Panc1 (cell line): ENCODE measurements around the gene ZNF784. TPM values are rescaled to one million over a fixed set of nuclear protein-coding genes. Genes with fewer than 3 reads are reported as not detected.

Source experiments
- ATAC-seq: fragments of 200-7000 bp; cut with Tn5 transposase; 2 replicates; pipeline ENCODE4 v1.9.1; 2020; ENCODE audit warnings: mild to moderate bottlenecking, moderate library complexity
- BruUV-seq: library from RNA; stranded (reverse); fragments of 400-500 nt; replicated peaks from 2 replicates; lab custom pipeline; 2021; lab: Mats Ljungman, UMichigan
- CTCF ChIA-PET: fragments of 300-600 bp; sonication (Branson Sonifier 250); formaldehyde crosslinking; loops from one replicate; lab custom pipeline; 2022; ENCODE audit warnings: antibody characterized with exemption; lab: Charles Lee
- POLR2A ChIA-PET: fragments of 300-600 bp; sonication (Branson Sonifier 250); formaldehyde crosslinking; loops from one replicate; lab custom pipeline; 2022; ENCODE audit warnings: antibody characterized with exemption; lab: Charles Lee
- DNase-seq: peaks from one replicate; pipeline ENCODE4 v3.0.0-alpha.2; 2010; ENCODE audit warnings: low read depth, low spot score
- H3K27ac ChIP-seq: 2 replicates; pipeline ENCODE4 v1.5.1; 2011; ENCODE audit warnings: mild to moderate bottlenecking, low read length, inconsistent platforms
- H3K27me3 ChIP-seq: fragments of 200-500 bp; sonication (Bioruptor generic); 2 replicates; pipeline ENCODE4 v1.6.0; 2014; ENCODE audit warnings: low read length, inconsistent platforms; ENCODE audit not compliant: control insufficient read depth, insufficient read depth
- H3K36me3 ChIP-seq: fragments of 200-500 bp; sonication (Bioruptor generic); 2 replicates; pipeline ENCODE4 v1.5.1; 2014; ENCODE audit warnings: inconsistent platforms, mild to moderate bottlenecking, low read length, moderate library complexity; ENCODE audit not compliant: control insufficient read depth, insufficient read depth
- H3K4me1 ChIP-seq: 2 replicates; pipeline ENCODE4 v1.5.1; 2011; ENCODE audit warnings: inconsistent platforms, mild to moderate bottlenecking, low read length, moderate library complexity; ENCODE audit not compliant: control insufficient read depth, insufficient read depth
- H3K4me3 ChIP-seq, 2 experiments: 2 replicates each; pipeline ENCODE4 v1.5.1; 2011 to 2012; ENCODE audit warnings: low read depth in 2 of 2, low read length in 2 of 2, mild to moderate bottlenecking in 2 of 2, inconsistent platforms in 1 of 2, moderate library complexity in 1 of 2
- H3K9me3 ChIP-seq: fragments of 200-500 bp; sonication (Bioruptor generic); 2 replicates; pipeline ENCODE4 v1.5.1; 2014; ENCODE audit warnings: low read depth, mild to moderate bottlenecking, inconsistent platforms, low read length, moderate library complexity; ENCODE audit not compliant: control insufficient read depth, insufficient read depth
- CTCF ChIP-seq: fragments of 450-650 bp; IDR thresholded peaks from 2 replicates; pipeline ENCODE4 v1.5.1; 2017; ENCODE audit warnings: mild to moderate bottlenecking
- POLR2AphosphoS5 ChIP-seq: IDR thresholded peaks from 2 replicates; pipeline ENCODE4 v1.6.1; 2012; ENCODE audit warnings: mild to moderate bottlenecking, low read depth, low read length, moderate library complexity
- REST ChIP-seq, 2 experiments: IDR thresholded peaks; 2 replicates each; pipeline ENCODE4 v1.6.1; 2011 to 2012; ENCODE audit warnings: low read depth in 2 of 2, control low read depth in 1 of 2, low read length in 1 of 2, mild to moderate bottlenecking in 1 of 2, moderate library complexity in 1 of 2; ENCODE audit not compliant: insufficient read depth in 1 of 2
- SIN3A ChIP-seq: IDR thresholded peaks from 2 replicates; pipeline ENCODE4 v1.6.1; 2012; ENCODE audit warnings: low read depth, mild to moderate bottlenecking, low read length, moderate library complexity, borderline replicate concordance; ENCODE audit not compliant: insufficient read depth
- TCF7L2 ChIP-seq: IDR thresholded peaks from 2 replicates; pipeline ENCODE4 v1.6.1; 2011; ENCODE audit warnings: mild to moderate bottlenecking, low read depth, low read length, inconsistent platforms
- in situ Hi-C: cut with HindIII; loops from 2 replicates; pipeline ENCODE4 v1.10.0; 2016; ENCODE audit warnings: low sequenced_read_pairs, low pct_unique_long_range_greater_than_20kb
- intact Hi-C: fragments of 100-400 bp; cut with micrococcal nuclease; formaldehyde crosslinking; loops from one replicate; pipeline ENCODE4 v1.10.0; 2022; ENCODE audit not compliant: unreplicated experiment
- total RNA-seq: library from RNA; stranded (reverse); gene quantifications from one replicate; pipeline ENCODE4 v1.2.1, GENCODE V29; 2021; ENCODE audit not compliant: unreplicated experiment

The ZNF784 gene
- total RNA-seq, 1 experiment from 2014 or later = 8.9 TPM

- no TSS peak for BruUV-seq
- ChIA-PET CTCF (interaction anchor here (0.6 to 0.8 kb wide), 2 partner anchors 21 to 31 kb away, joined by 5 to 7 read pairs; no protein-coding TSS in a partner anchor), POLR2A (interaction anchor here (0.5 to 1.6 kb wide), 6 partner anchors 9 to 191 kb away, joined by 3 to 12 read pairs (median 6); partner anchors contain the start of gene ZNF579)
- no peaks in the 10 kb centered on the region for H3K27me3 ChIP-seq
- ATAC-seq = peak; percentile 80
- H3K4me1 ChIP-seq = peaks cover 10% of the 10 kb centered on the region
- peak; percentile 83 for DNase-seq
- no peaks in the 10 kb centered on the region; the same call in 1 of the 2 replicates for H3K36me3 ChIP-seq
- intact Hi-C loops = no loop called here
- H3K4me3 ChIP-seq = peak overlapping the region; percentile 79 to 85
- in situ Hi-C loops = no loop called here
- TF ChIP-seq REST (IDR thresholded peaks at IDR 0.05; ENCODE audit: insufficient read depth in 1 of 2, low read depth in 2 of 2, low read length in 1 of 2) (no peak), CTCF (no peak), SIN3A (peak; percentile 63; the same call in 1 of the 2 replicates), POLR2AphosphoS5 (peak; percentile 62; the same call in 1 of the 2 replicates), TCF7L2 (0 out of 2 replicates have a peak, but pooled peaks have one; percentile 58)
- peak overlapping the region; percentile 100 for H3K27ac ChIP-seq
- no peaks in the 10 kb centered on the region for H3K9me3 ChIP-seq
Observed at GRCh38 chr19:55598719-55599467, 25.5 kb downstream of the ZNF784 start.

- Histone ChIP-seq H3K9me3 (no peaks in the 10 kb centered on the region), H3K4me3 (no peak overlapping the region; a peak in 1 of 4 replicates), H3K27me3 (no peaks in the 10 kb centered on the region), H3K27ac (peak overlapping the region; percentile 69; the same call in 1 of the 2 replicates), H3K4me1 (peaks cover 10% of the 10 kb centered on the region), H3K36me3 (no peaks in the 10 kb centered on the region; the same call in 1 of the 2 replicates)
- POLR2A ChIA-PET = no interaction called here
- intact Hi-C loops (no loop called here), in situ Hi-C loops (no loop called here)
- no peak for DNase-seq
- CTCF ChIA-PET = no interaction called here
- no peak for ATAC-seq
- no TSS peak for BruUV-seq
- no peak for TF ChIP-seq CTCF
- TF ChIP-seq SIN3A = no peak
- no peak for TF ChIP-seq POLR2AphosphoS5
- TF ChIP-seq TCF7L2 = no peak
- TF ChIP-seq REST (IDR thresholded peaks at IDR 0.05; ENCODE audit: insufficient read depth in 1 of 2, low read depth in 2 of 2, low read length in 1 of 2) = no peak
Observed at GRCh38 chr19:55598034-55598433, 26.3 kb downstream of the ZNF784 start.
